IMR-90 (cell line): Measurements from ENCODE around the gene AGO3.
A peak's percentile ranks its signal among the peaks of the same experiment; 100 is the strongest.

ENCODE experiments used
- BHLHE40 ChIP-seq: fragments of 150-350 bp; IDR thresholded peaks from 2 replicates; pipeline ENCODE4 v1.6.1; 2016; ENCODE audit warnings: mild to moderate bottlenecking, low read depth, low read length
- CTCF ChIP-seq: conservative IDR thresholded peaks from 2 replicates; pipeline ENCODE4 v1.5.1; 2012; ENCODE audit warnings: mild to moderate bottlenecking, low read depth, low read length, improper control_type of control experiment
- MAFK ChIP-seq: IDR thresholded peaks from 2 replicates; pipeline ENCODE4 v1.6.1; 2012; ENCODE audit warnings: low read depth, low read length, improper control_type of control experiment
- MAZ ChIP-seq: IDR thresholded peaks from 2 replicates; pipeline ENCODE4 v1.6.1; 2012; ENCODE audit warnings: low read depth, mild to moderate bottlenecking, low read length, improper control_type of control experiment, moderate library complexity, borderline replicate concordance
- POLR2A ChIP-seq: IDR thresholded peaks from 2 replicates; pipeline ENCODE4 v1.6.1; 2012; ENCODE audit warnings: mild to moderate bottlenecking, low read depth, low read length
- RAD21 ChIP-seq: IDR thresholded peaks from 2 replicates; pipeline ENCODE4 v1.6.1; 2012; ENCODE audit warnings: low read length, improper control_type of control experiment
- RCOR1 ChIP-seq: IDR thresholded peaks from 2 replicates; pipeline ENCODE4 v1.6.1; 2012; ENCODE audit warnings: mild to moderate bottlenecking, low read length, improper control_type of control experiment; ENCODE audit not compliant: insufficient replicate concordance

GRCh38 chr1:36088577-36089392, 157.9 kb downstream of the AGO3 start, which contains the start of gene ADPRS:
- peak; percentile 85 for TF ChIP-seq POLR2A
- TF ChIP-seq CTCF, result peak; percentile 97
- no peak for TF ChIP-seq BHLHE40
- TF ChIP-seq MAZ, result peak; percentile 86
- TF ChIP-seq RAD21, result peak; percentile 42
- peak; percentile 82 for TF ChIP-seq RCOR1
- TF ChIP-seq MAFK, result no peak
